ENCODE results near the gene MAMLD1. TPM values are rescaled to one million over a fixed set of nuclear protein-coding genes. Genes with fewer than 3 reads are reported as not detected.

Gene MAMLD1
- total RNA-seq, 1 donor = 3.3 TPM

- no peak overlapping the region for H3K4me2 ChIP-seq (ENCODE audit: insufficient read depth, low read length)
- H2AFZ ChIP-seq (ENCODE audit: low read length) = no peak overlapping the region
- H3K27me3 ChIP-seq (ENCODE audit: insufficient read depth, low read length) = no peaks in the 10 kb centered on the region
- H3K4me1 ChIP-seq (ENCODE audit: insufficient read depth, low read length) = peaks cover 3% of the 10 kb centered on the region
- no peak overlapping the region for H3K4me3 ChIP-seq (ENCODE audit: insufficient read depth, low read length)
- no peaks in the 10 kb centered on the region for H4K20me1 ChIP-seq (ENCODE audit: insufficient read depth, low read length)
- H3K79me2 ChIP-seq (ENCODE audit: insufficient read depth, low read length) = no peaks in the 10 kb centered on the region
- no peak for TF ChIP-seq CTCF (IDR thresholded peaks at IDR 0.05; ENCODE audit: extremely low read depth, low read depth, low read length)
- no peaks in the 10 kb centered on the region for H3K36me3 ChIP-seq (ENCODE audit: insufficient read depth, low read length)
- H3K9me3 ChIP-seq (ENCODE audit: low read depth, low read length) = no peaks in the 10 kb centered on the region
- no peak for DNase-seq (ENCODE audit: insufficient read length, low spot score, missing footprints)
- no peak overlapping the region for H3K27ac ChIP-seq (ENCODE audit: low read depth, low read length)
These were observed 119.6 kb downstream of the MAMLD1 start for GRCh38 chrX:150482537-150483206.

- no peak overlapping the region for H3K27ac ChIP-seq (ENCODE audit: low read depth, low read length)
- no peaks in the 10 kb centered on the region for H4K20me1 ChIP-seq (ENCODE audit: insufficient read depth, low read length)
- TF ChIP-seq CTCF (IDR thresholded peaks at IDR 0.05; ENCODE audit: extremely low read depth, low read depth, low read length) = no peak
- H3K4me2 ChIP-seq (ENCODE audit: insufficient read depth, low read length) = no peak overlapping the region
- H3K4me1 ChIP-seq (ENCODE audit: insufficient read depth, low read length) = peaks cover 3% of the 10 kb centered on the region
- no peak overlapping the region for H3K4me3 ChIP-seq (ENCODE audit: insufficient read depth, low read length)
- H3K9me3 ChIP-seq (ENCODE audit: low read depth, low read length) = no peaks in the 10 kb centered on the region
- no peak overlapping the region for H2AFZ ChIP-seq (ENCODE audit: low read length)
- DNase-seq (ENCODE audit: insufficient read length, low spot score, missing footprints) = no peak
- no peaks in the 10 kb centered on the region for H3K79me2 ChIP-seq (ENCODE audit: insufficient read depth, low read length)
- no peaks in the 10 kb centered on the region for H3K27me3 ChIP-seq (ENCODE audit: insufficient read depth, low read length)
- no peaks in the 10 kb centered on the region for H3K36me3 ChIP-seq (ENCODE audit: insufficient read depth, low read length)
These were observed 120.4 kb downstream of the MAMLD1 start for GRCh38 chrX:150483356-150483985.

GRCh38 chrX:150486011-150486410, 122.9 kb downstream of the MAMLD1 start:
- Histone ChIP-seq H3K27me3 (ENCODE audit: insufficient read depth, low read length) (no peaks in the 10 kb centered on the region), H4K20me1 (ENCODE audit: insufficient read depth, low read length) (no peaks in the 10 kb centered on the region), H3K79me2 (ENCODE audit: insufficient read depth, low read length) (no peaks in the 10 kb centered on the region), H3K36me3 (ENCODE audit: insufficient read depth, low read length) (no peaks in the 10 kb centered on the region), H3K4me3 (ENCODE audit: insufficient read depth, low read length) (no peak overlapping the region), H3K4me2 (ENCODE audit: insufficient read depth, low read length) (no peak overlapping the region), H3K4me1 (ENCODE audit: insufficient read depth, low read length) (peaks cover 3% of the 10 kb centered on the region), H3K27ac (ENCODE audit: low read depth, low read length) (no peak overlapping the region), H3K9me3 (ENCODE audit: low read depth, low read length) (no peaks in the 10 kb centered on the region), H2AFZ (ENCODE audit: low read length) (no peak overlapping the region)
- no peak for DNase-seq (ENCODE audit: insufficient read length, low spot score, missing footprints)
- TF ChIP-seq CTCF (IDR thresholded peaks at IDR 0.05; ENCODE audit: extremely low read depth, low read depth, low read length) = peak; percentile 79

- Histone ChIP-seq H3K4me1 (ENCODE audit: insufficient read depth, low read length) (peaks cover 2% of the 10 kb centered on the region), H3K79me2 (ENCODE audit: insufficient read depth, low read length) (no peaks in the 10 kb centered on the region), H2AFZ (ENCODE audit: low read length) (no peak overlapping the region), H3K36me3 (ENCODE audit: insufficient read depth, low read length) (no peaks in the 10 kb centered on the region), H3K4me2 (ENCODE audit: insufficient read depth, low read length) (no peak overlapping the region), H4K20me1 (ENCODE audit: insufficient read depth, low read length) (no peaks in the 10 kb centered on the region), H3K27me3 (ENCODE audit: insufficient read depth, low read length) (no peaks in the 10 kb centered on the region), H3K9me3 (ENCODE audit: low read depth, low read length) (no peaks in the 10 kb centered on the region), H3K4me3 (ENCODE audit: insufficient read depth, low read length) (no peak overlapping the region), H3K27ac (ENCODE audit: low read depth, low read length) (no peak overlapping the region)
- DNase-seq (ENCODE audit: insufficient read length, low spot score, missing footprints) = no peak
- TF ChIP-seq CTCF (IDR thresholded peaks at IDR 0.05; ENCODE audit: extremely low read depth, low read depth, low read length) = no peak
These were observed 124.4 kb downstream of the MAMLD1 start for GRCh38 chrX:150487369-150488094.

Data from osteoblast (primary cell).